HK-2 (cell line): ENCODE results near the gene TMEM192.
A peak's percentile ranks its signal among the peaks of the same experiment; 100 is the strongest.
"Not testable (repeated sequence)": the region's sequence is repeated elsewhere in the genome, so short reads cannot be mapped to it uniquely, and the experiment has no call there.

Experiments
- DNase-seq: peaks from one replicate; pipeline ENCODE4 v3.0.0-alpha.2; 2018; ENCODE audit not compliant: unreplicated experiment

TMEM192 gene

GRCh38 chr4:165112368-165113121 is at the start of gene TMEM192:
TMEM192 (minus strand) TSS chr4:165112860; CDS start chr4:165112773, 87 bp downstream.
- peak; percentile 95 for DNase-seq

DNA sequence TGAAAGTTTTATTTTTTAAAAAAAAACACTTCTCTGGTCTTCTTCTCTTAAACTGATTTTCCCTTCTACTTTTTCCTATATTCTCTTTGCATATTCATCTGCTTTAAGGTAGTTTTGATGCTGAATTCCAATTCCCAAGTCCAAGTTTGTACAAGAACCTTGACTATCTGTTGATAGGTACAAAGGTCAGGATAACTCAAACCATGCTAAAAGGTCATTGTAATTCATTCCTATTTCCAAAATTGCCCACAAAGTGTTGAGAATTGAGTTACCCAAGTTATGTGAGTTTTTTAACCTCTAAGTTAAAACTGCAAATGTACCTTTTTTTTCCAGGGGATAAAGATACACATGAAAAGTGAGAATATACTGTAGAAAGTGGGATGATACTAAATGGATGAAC is 46.1 kb upstream of the TMEM192 start:
- no peak for DNase-seq

DNA sequence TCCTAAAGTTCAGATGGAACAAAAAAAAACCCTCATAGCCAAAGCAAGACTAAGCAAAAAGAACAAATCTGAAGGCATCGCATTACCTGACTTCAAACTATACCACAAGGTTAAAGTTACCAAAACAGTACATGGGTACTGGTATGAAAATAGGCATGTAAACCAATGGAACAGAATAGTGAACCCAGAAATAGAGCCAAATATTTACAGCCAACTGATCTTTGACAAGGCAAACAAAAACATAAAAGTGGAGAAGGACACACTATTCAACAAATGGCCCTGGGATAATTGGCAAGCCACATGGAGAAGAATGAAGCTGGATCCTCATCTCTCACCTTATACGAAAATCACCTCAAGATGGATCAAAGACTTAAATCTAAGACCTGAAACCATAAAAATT is 44.2 kb upstream of the TMEM192 start:
- DNase-seq: no peak

- DNase-seq: no peak
These were observed 41.8 kb upstream of the TMEM192 start for GRCh38 chr4:165154482-165154881.

DNA sequence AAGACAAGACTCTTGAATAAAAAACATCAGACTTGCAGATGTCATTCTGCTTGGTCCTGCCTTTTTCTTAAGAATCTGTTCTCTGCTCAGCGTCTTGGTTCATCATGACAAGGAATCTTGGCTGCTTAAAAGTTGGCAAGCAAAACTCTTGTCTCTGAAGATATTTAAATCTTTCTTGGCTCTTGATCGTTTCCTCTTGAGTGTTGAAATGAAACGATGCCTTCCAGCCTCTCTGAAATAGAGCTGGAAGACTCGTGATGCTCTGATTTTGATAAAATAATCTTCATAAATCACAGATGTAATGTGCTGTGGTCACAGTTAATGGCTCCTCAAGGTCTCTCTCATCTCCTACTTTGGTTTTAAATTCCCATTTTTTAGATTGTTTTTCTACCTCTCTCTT is 39.9 kb upstream of the TMEM192 start:
- no peak for DNase-seq

GRCh38 chr4:165151734-165152133 is 39.1 kb upstream of the TMEM192 start:
- DNase-seq: no peak

GRCh38 chr4:165150545-165150944 is 37.9 kb upstream of the TMEM192 start:
- no peak for DNase-seq

DNA sequence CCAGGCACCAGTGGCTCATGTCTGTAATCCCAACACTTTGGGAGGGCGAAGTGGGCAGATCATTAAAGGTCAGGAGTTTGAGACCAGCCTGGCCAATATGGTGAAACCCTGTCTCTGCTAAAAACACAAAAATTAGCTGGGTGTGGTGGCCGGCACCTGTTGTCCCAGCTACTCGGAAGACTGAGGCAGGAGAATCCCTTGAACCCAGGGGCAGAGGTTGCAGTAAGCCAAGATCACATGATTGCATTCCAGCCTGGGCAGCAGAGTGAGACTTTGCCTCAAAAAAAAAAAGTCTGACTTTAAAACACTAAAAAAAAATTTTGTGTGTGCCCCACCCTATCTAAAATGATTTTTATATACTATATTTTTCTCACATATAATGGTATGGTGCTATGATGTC is 26.2 kb upstream of the TMEM192 start:
- no peak for DNase-seq

GRCh38 chr4:165137205-165137604 is 24.5 kb upstream of the TMEM192 start:
- DNase-seq: no peak

GRCh38 chr4:165136529-165136928 is 23.9 kb upstream of the TMEM192 start:
- DNase-seq: no peak

- DNase-seq: no peak
These were observed 20.5 kb upstream of the TMEM192 start for GRCh38 chr4:165133150-165133549.

DNA sequence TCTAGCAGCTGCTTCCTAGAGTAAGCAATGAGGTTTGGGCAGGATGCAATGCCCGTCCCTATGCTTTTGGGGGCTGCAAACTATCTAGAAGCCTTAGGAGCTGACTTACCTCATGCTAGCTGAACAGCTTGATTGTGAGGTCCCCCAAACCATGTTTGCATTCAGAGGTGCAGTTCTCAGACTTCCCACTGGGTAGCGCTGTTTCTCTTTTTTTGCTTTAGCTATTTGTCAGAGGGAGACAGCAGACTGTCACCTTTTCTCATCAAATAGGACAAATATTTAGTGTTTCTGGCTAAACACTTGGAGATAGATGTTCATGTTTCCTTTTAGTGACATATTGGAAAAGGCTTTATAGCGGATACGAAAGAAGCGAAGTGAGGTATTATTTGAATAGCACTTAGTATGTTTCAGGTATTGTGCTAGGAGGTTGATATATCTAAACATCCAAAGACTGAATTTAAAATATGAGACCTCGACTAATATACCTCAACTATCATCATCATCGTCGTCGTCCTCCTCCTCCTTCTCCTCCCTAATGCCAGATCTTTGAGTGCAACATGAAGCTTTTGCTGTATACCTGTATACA is 18.7 kb upstream of the TMEM192 start:
- DNase-seq: peak; percentile 71

DNA sequence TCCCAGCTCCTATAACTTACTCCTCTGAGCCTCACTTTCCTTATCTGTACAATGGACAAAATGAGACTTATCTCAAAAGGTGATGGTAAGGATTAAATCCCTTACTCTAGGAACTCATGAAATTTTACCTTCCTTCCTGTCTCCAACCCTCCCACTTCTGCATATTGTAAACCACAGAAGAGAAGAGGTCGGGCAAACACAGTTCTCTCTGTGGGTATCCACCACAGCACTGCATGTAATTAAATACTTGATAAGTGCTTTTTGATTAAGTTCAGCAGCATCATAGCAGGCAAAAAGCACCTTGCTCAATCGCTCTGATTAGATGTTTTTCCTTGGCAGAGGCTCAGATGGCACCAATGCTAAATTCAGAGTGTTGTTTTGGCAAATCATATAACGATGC is 17.3 kb upstream of the TMEM192 start:
- DNase-seq: no peak

- DNase-seq: not testable (repeated sequence)
These were observed 13.3 kb upstream of the TMEM192 start for GRCh38 chr4:165125869-165126499.

DNA sequence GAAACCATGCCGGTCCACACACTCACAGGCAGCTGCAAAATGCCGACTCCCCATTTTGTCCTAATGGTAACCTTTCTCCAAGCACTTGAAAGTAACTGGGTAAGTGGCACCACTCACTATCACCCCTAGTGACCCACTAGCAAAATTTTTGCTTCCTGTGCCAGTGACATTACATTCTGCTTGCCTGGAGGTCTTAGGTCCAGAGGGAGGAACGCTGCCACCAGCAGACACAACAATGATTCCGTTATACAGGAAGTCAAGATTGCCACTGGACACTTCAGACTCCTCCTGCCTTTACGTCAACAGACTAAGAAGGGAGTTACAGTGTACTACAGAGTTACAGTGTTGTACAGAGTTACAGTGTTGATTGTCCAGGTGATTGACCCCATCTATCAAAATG is 11.8 kb upstream of the TMEM192 start:
- no peak for DNase-seq

GRCh38 chr4:165118256-165118909 is 5.7 kb upstream of the TMEM192 start:
- no peak for DNase-seq

GRCh38 chr4:165115301-165115700 is 2.6 kb upstream of the TMEM192 start:
- no peak for DNase-seq

GRCh38 chr4:165111906-165112367 is 723 bp downstream of the TMEM192 start:
- DNase-seq: no peak

DNA sequence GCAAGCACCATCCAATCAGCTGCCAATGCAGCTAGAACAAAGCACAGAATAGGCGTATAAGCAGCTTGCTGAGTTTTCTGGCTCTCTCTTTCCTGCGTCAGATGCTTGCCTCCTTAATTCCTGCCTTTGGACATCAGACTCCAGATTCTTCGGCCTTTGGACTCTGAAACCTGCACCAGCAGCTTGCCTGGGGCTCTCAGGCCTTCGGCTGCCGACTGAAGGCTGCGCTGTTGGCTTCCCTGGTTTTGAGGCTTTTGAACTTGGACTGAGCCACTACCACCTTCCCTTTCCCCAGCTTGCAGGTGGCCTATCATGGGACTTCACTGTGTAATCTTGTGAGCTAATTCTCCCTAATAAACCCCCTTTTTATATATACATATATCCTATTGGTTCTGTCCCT is 6.1 kb downstream of the TMEM192 start:
- DNase-seq: no peak

DNA sequence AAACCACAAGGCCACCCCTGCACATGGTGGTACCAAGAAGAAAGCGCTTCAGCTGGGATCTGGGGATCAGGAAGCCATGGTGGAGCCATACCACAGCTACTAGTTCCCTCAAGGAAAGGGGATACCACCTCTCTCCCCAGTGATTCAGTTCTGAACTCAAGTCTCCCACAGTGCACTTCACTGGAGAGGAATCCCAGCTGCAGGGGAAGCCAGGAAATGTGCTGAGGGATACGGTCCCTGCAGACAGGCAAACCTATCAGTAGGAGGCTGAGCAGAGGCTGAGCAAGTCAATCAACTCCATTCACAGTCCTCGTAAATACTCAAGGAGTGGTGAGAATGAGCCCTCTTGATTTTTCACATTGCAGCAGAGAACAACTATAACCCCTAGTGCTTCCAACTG is 11.0 kb downstream of the TMEM192 start:
- no peak for DNase-seq

DNA sequence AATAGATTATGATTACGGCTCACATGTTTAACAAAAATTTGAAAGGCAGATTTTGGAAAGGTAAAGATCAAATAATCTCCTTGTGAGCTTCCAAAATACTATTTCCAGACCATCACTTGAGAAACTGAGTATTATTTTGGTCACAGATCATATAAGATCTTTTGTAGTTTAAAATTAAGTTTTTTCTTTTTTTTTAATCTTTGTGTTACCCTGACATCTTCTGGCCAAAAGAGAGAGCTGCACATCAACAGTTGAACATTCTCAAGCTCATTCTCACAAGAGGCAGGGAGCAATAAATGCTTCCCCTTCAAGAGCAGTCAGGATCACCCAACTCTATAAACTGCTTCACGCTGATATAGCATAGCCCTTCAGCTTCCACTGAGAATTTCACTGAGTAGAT is 15.9 kb downstream of the TMEM192 start:
- no peak for DNase-seq

GRCh38 chr4:165095291-165095690 is 17.4 kb downstream of the TMEM192 start:
- no peak for DNase-seq

DNA sequence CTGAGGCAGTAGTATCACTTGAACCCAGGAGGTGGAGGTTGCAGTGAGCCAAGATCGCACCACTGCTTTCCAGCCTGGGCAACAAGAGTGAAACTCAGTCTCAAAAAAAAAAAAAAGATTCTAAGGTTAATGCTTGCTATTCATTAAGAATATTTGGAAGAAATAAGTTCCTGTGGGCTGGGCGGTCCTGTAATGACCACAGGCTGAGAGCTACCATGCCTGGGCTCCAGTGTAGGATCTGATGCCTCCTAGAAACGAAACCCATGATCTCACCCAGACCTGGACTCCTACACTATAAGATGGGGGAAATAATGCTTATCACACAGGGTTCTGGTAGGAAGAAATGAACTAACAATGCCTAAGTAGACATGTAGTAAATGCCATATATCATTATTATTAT is 17.8 kb downstream of the TMEM192 start:
- no peak for DNase-seq
